GM18520 (cell line): ENCODE results near the gene DNAJC15.

ENCODE experiments used
- ATAC-seq: cut with Tn5 transposase; IDR thresholded peaks from one replicate; pipeline ENCODE4 v1.9.1; 2021; ENCODE audit not compliant: unreplicated experiment

DNAJC15 gene

DNA sequence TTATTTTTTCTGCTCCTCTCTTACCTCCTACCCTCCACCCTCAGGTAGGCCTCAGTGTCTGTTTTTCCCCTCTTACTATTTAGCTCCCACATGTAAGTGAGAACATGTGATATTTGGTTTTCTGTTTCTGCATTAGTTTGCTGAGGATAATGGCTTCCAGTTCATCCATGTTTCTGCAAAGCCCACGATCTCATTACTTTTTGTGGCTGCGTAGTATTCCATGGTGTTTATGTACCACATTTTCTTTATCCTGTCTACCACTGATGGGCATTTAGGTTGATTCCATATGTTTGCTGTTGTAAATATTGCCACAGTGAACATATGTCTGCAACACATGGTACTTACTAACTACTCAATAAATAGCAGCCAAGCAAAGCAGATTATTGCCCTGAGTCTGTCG lies 56.8 kb downstream of the DNAJC15 start:
- ATAC-seq, result no peak

DNA sequence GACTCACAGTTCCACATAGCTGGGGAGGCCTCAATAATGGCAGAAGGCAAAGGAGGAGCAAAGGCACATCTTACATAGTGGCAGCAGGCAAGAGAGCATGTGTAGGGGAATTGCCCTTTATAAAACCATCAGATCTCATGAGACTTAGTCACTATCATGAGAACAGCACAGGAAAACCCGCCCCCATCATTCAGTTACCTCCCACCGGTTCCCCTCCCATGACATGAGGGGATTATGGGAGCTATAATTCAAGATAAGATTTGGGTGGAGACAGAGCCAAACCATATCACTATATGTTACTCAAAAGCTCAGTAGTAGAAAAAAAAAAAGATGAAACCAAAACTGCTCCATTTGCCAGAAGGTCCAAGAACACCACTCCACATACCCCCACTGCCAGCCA lies 58.5 kb downstream of the DNAJC15 start:
- no peak for ATAC-seq

DNA sequence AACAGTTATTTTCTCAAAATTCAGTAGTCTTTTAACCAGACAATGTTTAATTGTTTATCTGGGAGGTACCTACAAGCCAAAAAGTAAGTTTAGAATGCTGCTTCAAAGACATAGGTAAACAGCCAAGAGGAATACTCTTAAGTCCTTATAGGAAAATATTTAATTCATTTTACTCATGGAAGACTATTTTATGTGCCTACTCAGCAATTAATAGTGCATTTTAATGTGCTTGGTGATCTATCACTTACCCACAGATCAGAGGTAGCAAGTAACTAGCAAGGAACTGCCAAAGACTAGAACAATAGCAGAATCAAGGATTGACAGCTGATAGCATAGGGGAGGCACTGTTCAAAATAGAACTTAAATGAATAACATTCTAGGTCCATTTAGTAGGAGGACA lies 60.4 kb downstream of the DNAJC15 start:
- ATAC-seq, result no peak

DNA sequence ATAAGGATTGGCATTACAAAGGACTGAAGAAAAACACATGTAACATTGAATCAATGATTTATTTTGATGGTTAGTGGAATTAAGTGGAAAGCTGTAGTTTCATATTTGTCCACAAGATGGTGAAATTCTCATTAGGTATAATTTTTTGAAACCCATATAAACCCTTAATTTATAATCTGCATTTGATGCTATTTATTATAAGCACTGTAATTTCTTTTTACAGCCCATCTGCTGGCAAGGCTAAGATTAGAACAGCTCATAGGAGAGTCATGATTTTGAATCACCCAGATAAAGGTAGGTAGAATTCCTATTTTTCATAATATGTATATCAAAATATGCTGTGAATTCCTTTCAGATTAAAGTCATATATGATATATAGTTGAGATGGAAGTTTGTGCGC lies 62.2 kb downstream of the DNAJC15 start:
- no peak for ATAC-seq

DNA sequence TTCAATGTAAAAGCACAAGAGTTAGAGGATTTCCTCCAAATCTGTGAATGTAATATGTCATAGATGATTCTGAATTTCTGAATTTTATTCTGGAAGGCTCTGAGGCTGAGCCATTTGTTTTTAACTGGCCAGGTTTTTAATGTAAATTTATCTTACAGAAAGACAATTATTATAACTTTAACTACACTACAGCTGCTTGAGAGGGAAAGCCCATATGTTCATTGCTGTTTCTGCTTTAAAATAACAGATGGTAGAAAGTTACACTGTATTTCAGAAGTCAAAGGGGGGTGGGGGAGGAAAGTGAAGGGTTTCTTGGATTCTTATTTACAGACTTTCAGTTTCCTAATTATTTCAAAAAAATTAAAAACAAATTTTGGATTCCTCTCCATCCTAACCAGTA lies 62.8 kb downstream of the DNAJC15 start:
- ATAC-seq, result no peak

DNA sequence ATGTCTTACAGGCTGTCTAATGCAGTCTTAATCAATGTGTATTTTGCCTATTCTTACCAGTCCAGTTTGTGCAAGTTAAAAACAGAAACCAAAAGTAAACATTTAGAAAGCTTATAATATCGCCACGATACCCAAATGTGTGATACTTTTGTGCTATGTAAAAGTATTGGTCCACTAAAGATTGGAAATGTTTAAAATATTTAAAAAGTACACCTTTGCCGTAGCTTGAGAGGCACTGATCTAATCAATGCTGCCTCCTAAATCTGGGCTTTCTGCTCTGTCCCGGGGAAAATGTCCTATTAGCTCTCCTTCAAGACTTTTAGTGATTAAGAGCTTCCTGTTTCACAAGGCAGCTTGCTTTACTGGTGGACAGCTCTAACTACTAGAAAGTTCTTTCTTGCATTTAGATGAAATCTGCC lies 64.7 kb downstream of the DNAJC15 start:
- no peak for ATAC-seq

DNA sequence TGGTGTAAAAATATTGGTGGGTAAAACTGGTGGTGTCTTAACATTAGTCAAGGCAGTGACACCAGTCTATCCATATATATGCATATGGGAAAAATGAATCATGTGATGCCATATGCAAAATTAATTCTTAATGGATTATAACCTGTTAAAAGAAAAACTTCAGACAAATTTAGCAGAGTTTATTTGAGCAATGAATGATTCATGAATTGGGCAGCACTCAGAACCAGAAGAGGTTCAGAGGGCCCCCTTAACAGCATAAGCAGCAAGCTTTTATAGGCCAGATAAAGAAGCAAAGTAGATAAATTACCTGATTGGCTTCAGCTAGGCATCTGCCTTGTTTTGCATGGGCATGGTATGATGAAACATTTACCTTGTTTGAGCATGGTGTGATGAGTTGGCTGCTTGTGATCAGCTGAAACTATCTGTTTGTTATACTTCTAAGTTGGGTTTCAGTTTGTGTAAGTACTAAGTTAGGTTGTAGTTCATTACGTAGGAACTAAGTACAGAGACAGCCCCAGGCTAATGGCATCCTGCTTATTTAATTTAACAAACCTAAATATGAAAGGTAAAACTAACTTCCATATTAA lies 66.6 kb downstream of the DNAJC15 start:
- no peak for ATAC-seq

DNA sequence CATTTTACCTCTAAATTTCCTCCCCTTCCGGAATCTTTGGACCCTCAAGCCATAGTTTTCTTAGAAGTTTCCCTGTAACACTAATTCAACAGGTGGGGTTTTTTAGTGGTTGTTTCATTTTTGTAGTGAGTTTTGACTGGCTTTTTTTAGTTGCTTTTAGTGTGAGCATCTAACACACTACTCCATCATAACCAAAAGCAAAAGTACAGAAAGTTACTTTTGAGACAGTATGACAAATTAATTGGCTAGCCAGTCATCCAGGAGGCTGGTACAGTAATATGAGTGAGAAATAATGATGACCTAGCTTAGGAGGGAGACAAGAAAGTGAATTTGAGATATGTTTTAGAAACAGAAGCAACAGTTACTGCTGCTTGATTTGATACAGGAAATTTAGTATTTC lies 71.5 kb downstream of the DNAJC15 start:
- ATAC-seq, result peak; percentile 90

DNA sequence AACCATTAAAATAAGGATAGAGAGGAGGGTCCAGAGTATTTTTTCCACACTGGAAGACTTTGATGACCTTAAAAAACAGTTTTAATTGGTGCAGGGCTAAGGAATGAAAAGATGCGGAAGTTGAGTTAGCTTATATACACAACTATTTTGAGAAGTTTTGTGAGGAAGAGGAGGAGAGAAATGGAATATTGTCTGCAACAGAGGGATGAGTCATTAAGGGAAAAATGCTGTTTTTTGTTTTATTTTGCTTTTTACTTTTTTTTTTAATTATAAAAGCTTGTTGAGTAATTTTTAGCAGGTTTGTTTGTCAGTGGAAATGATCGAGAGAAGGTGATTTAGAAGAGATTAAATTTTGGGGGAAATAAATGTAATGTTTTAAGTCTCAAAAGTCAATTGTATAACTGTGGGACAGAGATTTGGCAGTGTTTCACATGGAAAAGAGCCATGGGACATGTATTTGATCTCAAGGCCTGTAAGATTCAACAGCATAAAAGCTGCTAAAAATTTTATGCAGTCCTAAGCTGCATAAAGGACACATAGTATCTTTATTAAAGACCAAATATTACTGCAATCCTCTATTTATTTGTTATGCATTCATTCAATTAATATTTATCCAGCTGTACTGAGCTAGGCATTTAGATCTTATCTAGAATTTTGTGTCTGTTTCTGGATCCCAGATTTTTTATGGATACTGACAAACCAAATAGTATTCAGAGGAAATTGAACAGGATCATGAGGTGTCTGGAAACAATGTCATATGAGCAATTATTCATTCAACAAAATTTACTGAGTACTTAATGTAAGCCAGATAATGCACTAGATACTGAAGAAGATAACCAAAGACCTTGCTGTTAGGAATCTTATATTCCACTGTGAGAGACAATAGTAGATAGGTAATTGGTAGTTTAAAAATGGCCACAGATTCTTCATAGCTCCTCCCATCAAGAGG lies 72.7 kb downstream of the DNAJC15 start:
- no peak for ATAC-seq

DNA sequence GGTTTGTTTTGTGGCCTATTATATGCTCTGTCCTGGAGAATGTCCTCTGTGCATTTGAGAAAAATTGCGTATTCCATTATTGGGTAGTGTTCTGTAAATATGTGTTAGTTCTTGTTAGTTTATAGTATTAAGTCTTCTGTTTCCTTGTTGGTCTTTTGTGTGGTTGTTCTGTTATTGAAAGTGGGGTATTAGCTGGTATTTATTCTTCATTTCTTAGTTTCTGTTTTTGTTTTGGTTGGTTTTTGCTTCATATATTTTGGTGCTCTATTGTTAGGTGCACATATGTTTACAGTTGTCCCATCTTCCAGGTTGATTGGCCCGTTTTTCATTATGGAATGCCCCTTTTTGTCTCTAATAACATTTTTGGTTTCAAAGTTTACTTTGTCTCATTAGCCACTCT lies 77.3 kb downstream of the DNAJC15 start:
- ATAC-seq, result no peak

DNA sequence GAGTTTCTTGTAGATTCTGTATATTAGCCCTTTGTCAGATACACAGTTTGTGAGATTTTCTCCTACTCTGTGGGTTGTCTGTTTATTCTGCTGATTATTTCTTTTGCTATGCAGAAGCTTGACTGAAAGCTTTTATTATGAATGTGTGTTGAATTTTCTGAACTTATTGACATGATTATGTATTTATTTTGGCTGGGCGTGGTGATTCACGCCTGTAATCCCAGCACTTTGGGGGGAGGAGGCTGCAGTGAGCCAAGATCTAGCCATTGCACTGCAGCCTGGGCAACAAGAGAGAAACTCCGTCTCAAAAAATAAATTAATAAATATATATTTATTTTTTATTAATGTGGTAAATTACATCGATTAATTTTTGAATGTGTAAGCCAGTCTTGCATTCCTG lies 78.9 kb downstream of the DNAJC15 start:
- ATAC-seq, result no peak

DNA sequence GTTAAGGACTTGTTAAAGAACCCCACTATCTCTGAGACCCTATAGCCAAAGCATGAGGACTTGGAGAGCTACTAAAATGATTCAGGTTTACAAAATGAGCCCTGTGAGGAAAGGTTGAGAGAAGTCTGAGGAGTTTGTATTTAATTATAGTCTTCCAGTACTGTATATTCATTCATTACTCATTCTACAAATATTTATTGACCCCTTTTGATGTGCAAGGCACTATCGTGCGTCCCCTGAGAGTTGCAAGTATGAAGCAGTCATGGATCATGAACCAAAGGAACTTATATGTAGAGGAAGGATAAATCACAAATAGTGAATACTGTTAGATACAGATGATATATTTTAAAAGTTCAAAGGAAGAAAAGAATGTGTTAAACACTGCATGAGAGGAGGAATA lies 84.4 kb downstream of the DNAJC15 start:
- no peak for ATAC-seq

DNA sequence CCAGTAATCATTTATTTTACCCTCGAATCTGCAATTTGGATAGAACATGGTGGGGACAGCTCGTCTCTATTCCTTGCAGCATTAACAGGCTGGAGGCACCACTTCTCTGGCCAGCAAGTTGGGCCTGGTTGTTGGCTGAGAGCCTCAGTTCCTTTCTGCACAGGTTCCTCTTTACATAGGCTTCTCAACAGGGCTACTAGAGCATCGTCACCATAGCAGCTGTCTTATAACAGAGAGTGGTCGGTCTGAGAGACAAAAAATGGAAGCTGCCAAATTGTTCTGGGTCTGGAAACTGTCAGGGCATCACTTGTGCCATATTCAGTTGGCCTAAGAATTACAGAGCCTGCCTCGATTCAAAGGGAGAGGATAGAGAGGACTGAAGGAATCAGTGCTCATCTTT lies 86.7 kb downstream of the DNAJC15 start:
- no peak for ATAC-seq

DNA sequence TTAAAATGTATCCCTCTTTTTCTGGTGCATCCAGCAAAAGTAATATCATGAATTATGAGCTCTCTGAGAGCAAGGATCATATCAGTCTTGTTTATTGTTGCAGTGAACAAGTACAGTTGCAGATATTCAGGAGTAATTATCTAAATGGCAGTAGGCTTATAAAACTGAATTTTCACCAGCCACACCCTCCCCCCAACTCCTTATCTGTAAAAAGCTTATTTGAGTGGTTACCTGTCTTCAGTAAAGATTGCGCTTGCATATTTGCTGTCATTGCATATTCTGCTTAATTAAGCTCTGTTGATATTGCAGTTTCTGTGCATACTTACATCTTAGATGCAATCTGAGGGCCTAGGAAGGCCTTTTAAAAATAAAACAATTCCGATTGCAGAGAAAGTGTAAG lies 87.3 kb downstream of the DNAJC15 start:
- no peak for ATAC-seq

DNA sequence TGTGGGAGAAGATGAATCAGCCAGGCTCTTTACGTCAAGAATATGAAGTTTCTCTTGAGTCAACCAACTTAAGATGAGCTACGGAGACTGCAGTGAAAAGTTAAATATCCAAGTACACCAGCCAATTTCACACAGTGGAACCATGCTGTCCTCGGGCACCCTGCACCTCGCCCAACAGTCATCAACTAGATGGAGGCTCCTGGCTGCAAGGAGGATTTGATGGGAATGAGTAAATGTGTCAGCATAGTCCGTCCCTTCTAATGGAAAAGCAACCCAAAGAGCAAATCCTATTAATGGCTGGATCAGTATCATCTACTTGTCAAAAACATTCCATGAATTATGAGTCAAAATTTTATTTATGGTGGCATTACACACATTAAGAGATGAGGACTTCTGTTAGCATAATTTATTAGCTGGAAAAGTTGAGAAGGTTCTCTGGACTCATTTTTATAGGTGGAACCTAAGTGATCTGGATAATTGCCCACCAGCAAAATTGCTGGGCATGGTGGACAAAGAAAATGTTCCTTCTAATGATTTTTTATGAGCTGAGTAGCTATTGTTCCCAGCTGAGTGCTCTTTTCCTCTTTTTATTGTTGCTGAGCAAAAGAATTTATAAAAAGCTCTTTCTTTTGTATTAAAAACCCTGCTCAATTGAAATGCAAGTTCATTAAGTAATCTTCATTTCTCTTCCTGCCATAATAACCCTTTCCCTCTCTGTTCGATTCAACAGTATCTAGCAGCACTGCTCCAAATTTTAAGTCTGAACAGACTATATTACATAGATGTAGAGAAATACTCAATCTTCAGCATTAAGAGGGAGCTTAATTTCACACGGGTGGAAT lies 88.4 kb downstream of the DNAJC15 start:
- no peak for ATAC-seq

DNA sequence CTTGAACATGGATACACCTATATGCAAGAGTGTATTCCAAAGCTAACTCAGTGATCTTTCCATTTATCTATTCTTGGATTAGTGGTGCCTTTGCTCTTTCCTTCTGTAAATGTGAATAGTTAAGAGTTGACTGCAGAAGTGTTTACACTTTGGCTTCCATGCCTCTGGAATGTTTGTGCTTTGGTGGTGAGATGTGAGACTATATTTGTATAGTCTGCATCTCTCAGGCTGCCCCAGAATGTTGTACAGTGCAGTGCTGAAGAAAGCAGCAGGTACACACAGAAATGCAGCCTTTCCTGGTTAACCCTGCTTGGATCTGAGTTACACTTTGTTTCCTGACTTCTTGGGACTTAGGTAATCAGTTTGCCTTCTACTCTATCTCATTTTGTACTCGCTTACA lies 90.2 kb downstream of the DNAJC15 start:
- ATAC-seq, result no peak

DNA sequence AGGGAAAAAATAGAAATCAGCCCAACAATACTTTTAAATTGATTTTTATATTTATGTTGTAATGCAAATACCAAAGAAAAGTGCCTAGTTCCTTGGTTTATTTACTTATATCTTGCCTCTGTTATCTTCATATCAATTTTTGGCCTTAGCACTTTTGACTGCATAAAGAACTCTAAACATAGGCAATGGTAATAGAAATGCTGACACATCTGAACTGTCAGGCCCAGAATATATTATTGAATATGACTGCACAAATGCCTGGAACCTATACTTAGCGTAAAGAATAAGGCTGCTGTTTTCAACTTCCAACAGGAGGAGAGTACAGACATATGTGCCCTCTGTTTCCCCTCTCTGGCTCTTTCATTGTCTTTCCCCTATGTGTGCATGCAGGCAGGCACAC lies 91.1 kb downstream of the DNAJC15 start:
- no peak for ATAC-seq

DNA sequence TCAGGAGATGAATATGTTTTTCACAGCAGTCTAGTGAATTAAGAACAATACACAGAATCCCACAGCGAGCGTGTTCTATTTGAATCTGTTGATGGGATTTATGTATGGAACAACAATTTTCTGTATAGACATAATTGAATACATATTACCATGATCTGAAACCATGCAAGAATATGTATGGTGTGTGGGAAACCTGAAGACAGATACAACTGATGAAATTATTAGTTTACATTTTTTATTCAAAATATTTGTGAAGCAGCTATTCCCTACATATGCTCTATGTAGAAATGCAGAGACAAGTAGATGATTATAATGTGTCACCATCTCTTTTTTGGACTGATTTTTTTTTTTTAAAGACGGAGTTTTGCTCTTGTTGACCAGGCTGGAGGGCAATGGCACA lies 91.8 kb downstream of the DNAJC15 start:
- no peak for ATAC-seq

DNA sequence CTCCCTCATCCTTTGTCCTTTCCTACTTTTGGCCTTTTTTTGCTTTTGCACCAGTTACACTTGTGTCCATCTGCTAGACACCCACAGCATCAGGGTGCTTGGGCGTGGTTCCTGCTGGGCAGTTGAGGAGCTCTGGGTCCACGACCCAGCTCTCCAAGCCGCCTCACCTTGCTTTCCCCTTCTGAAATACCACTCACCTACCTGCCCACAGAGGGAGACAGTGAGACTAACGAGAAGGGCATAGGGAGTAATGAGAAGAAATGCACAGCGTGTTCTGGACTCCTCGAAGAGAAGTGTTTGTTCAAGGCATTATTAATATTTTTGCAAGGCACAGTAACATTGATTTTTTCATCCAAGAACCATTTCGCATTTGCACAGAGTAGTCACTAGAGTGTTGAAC lies 92.9 kb downstream of the DNAJC15 start:
- ATAC-seq, result no peak

DNA sequence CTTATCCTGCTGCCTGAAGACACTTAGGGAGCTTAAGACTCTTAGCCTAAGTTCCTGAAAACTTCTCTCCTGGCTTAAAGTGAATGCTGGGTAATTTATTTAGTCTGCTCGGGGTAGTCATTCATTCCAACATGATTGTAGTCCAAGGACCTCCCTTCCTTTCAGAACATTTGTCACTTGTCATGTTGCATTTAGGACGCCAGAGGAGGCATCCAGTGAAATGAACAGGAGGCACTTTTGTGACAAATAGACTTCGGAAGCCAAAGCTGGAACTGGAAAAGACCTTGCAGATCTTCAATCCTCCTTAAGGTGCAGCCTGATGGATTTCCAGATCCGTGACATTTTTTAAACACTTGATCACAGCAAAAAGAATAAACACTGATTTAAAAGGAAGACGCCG lies 95.1 kb downstream of the DNAJC15 start:
- ATAC-seq, result no peak

DNA sequence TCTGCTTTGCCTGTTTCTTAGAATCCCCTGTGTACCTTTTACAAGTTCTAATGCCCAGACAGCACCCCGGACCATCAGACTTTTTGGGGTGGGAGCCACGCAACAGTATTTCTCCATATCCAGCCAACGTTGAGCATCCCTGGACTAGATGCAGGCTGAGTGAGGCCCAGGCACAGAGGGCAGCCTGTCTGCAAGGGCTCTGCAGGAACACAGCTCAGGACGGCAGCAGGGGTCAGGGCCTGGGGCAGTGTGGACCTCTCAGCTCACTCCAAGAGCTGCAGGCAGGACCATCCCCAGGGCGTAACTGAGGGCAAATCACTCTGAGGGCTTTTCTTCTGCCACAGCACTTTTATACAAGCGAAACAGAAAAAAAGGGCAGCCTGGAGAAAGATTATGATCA lies 95.8 kb downstream of the DNAJC15 start:
- no peak for ATAC-seq

DNA sequence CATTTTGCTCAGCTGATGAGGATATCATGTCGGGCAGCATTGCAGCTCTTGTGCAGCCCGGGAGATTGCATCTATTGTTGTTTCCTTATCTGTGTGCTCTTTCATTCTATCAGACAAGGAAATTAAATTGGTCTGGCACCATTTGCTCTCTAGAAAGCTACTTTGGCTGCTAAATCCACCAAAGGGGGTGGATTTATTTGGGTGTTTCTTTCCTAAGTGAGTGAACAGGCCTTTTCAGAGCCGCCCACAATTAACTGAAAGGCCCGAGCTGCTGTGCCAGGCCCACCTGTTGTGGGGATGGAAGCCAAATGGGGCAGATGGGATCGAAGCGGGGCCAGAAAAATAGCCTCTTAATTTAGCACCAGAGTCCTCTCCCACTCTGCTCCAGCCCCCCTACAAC lies 99.4 kb downstream of the DNAJC15 start:
- ATAC-seq, result no peak
